Activated naive CD8-positive, alpha-beta T cell treated with anti-CD3 and anti-CD28 coated beads for 36 hours (primary cell): Measurements from ENCODE around the gene PAH. TPM values are rescaled to one million over a fixed set of nuclear protein-coding genes. Genes with fewer than 3 reads are reported as not detected.
"Not testable (repeated sequence)": the region's sequence is repeated elsewhere in the genome, so short reads cannot be mapped to it uniquely, and the experiment has no call there.

Experiments used
- DNase-seq: peaks from one replicate; pipeline ENCODE4 v3.0.0; 2021
- H3K27ac Mint-ChIP-seq: one replicate; pipeline ENCODE4 v1.8.0; 2022; ENCODE audit warnings: mild to moderate bottlenecking, moderate library complexity, mixed read lengths
- H3K27me3 Mint-ChIP-seq: one replicate; pipeline ENCODE4 v1.8.0; 2022; ENCODE audit warnings: mild to moderate bottlenecking, mixed read lengths
- H3K36me3 Mint-ChIP-seq: one replicate; pipeline ENCODE4 v1.8.0; 2021; ENCODE audit warnings: mild to moderate bottlenecking, mixed read lengths
- H3K4me1 Mint-ChIP-seq: one replicate; pipeline ENCODE4 v1.8.0; 2021; ENCODE audit warnings: mixed read lengths
- H3K4me3 Mint-ChIP-seq: one replicate; pipeline ENCODE4 v1.8.0; 2022; ENCODE audit warnings: mild to moderate bottlenecking, moderate library complexity, mixed read lengths
- H3K9me3 Mint-ChIP-seq: one replicate; pipeline ENCODE4 v1.8.0; 2022; ENCODE audit warnings: mixed read lengths
- total RNA-seq, 2 experiments: library from RNA; stranded (reverse); gene quantifications; one replicate each; pipeline ENCODE4 v1.2.3, GENCODE V29; 2021

The PAH gene
- total RNA-seq, 2 experiments from 2014 or later = not detected

DNA sequence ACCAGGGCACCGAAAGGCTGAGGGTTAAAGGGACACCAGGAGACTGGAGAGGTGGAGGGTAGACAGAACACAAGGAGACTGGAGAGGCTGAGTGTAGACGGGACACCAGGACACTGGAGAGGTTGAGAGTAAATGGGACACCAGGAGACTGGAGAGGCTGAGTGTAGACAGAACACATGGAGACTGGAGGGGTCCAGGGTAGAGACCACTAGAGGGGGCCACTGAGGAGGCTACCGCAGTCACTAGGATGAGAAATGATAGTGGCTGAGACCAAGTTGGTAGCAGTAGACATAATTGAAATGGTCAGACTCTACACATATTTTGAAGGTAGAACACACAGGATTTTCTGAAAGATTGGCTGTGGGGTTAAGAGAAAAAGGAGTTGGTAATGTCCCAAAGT, 68.2 kb downstream of the PAH start:
- Mint-ChIP-seq H3K27me3 (peaks cover 3% of the 10 kb centered on the region), H3K9me3 (no peaks in the 10 kb centered on the region), H3K4me1 (no peaks in the 10 kb centered on the region), H3K27ac (no peak overlapping the region), H3K36me3 (no peaks in the 10 kb centered on the region), H3K4me3 (no peak overlapping the region)
- DNase-seq = no peak

GRCh38 chr12:102847131-102847530, 69.9 kb downstream of the PAH start:
- H3K4me1 Mint-ChIP-seq = no peaks in the 10 kb centered on the region
- H3K36me3 Mint-ChIP-seq = no peaks in the 10 kb centered on the region
- H3K27me3 Mint-ChIP-seq = peaks cover 3% of the 10 kb centered on the region
- H3K9me3 Mint-ChIP-seq = no peaks in the 10 kb centered on the region
- no peak overlapping the region for H3K27ac Mint-ChIP-seq
- DNase-seq = no peak
- no peak overlapping the region for H3K4me3 Mint-ChIP-seq

GRCh38 chr12:102833687-102834441, 83.2 kb downstream of the PAH start:
- no peak overlapping the region for H3K27ac Mint-ChIP-seq
- H3K4me1 Mint-ChIP-seq = no peaks in the 10 kb centered on the region
- H3K27me3 Mint-ChIP-seq = no peaks in the 10 kb centered on the region
- no peak for DNase-seq
- no peaks in the 10 kb centered on the region for H3K36me3 Mint-ChIP-seq
- no peak overlapping the region for H3K4me3 Mint-ChIP-seq
- peaks cover 3% of the 10 kb centered on the region for H3K9me3 Mint-ChIP-seq

- not testable (repeated sequence) for H3K4me3 Mint-ChIP-seq, H3K27ac Mint-ChIP-seq, H3K27me3 Mint-ChIP-seq, H3K4me1 Mint-ChIP-seq, H3K36me3 Mint-ChIP-seq, H3K9me3 Mint-ChIP-seq, DNase-seq
Observed at GRCh38 chr12:102832826-102833225, 84.2 kb downstream of the PAH start.

- H3K36me3 Mint-ChIP-seq = no peaks in the 10 kb centered on the region
- H3K27me3 Mint-ChIP-seq = peaks cover 28% of the 10 kb centered on the region
- DNase-seq = no peak
- no peaks in the 10 kb centered on the region for H3K4me1 Mint-ChIP-seq
- peaks cover 4% of the 10 kb centered on the region for H3K9me3 Mint-ChIP-seq
- no peak overlapping the region for H3K4me3 Mint-ChIP-seq
- H3K27ac Mint-ChIP-seq = no peak overlapping the region
Observed at GRCh38 chr12:102824218-102824835, 92.7 kb downstream of the PAH start.

DNA sequence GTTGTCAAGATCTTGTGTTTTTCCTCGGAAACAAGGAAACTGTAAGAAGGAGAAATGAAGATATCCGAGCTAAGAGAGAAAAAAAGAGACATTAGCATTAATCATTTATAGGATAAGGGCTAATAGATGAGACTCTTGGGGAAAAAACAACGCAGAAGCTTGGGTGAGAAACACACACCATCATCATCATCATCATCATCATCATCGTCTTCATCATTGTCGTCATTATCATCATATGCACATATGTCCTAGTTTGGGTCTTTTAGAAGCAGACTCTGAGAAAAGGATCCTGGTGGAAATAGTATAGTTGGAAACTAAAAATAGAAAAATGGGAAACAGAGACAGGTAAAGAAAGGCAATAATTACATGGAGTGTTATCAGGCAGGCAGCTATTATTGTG, 95.9 kb downstream of the PAH start:
- no peaks in the 10 kb centered on the region for H3K4me1 Mint-ChIP-seq
- peaks cover 38% of the 10 kb centered on the region for H3K27me3 Mint-ChIP-seq
- H3K4me3 Mint-ChIP-seq = no peak overlapping the region
- H3K9me3 Mint-ChIP-seq = peaks cover 4% of the 10 kb centered on the region
- DNase-seq = no peak
- no peak overlapping the region for H3K27ac Mint-ChIP-seq
- no peaks in the 10 kb centered on the region for H3K36me3 Mint-ChIP-seq

- Mint-ChIP-seq H3K4me3 (no peak overlapping the region), H3K27ac (no peak overlapping the region), H3K27me3 (peaks cover 22% of the 10 kb centered on the region), H3K36me3 (no peaks in the 10 kb centered on the region), H3K4me1 (no peaks in the 10 kb centered on the region), H3K9me3 (no peaks in the 10 kb centered on the region)
- no peak for DNase-seq
Observed at GRCh38 chr12:102816816-102817434, 100.1 kb downstream of the PAH start.

GRCh38 chr12:102814691-102815367, 102.2 kb downstream of the PAH start:
- H3K4me3 Mint-ChIP-seq = no peak overlapping the region
- no peak overlapping the region for H3K27ac Mint-ChIP-seq
- H3K4me1 Mint-ChIP-seq = no peaks in the 10 kb centered on the region
- H3K36me3 Mint-ChIP-seq = no peaks in the 10 kb centered on the region
- no peaks in the 10 kb centered on the region for H3K9me3 Mint-ChIP-seq
- DNase-seq = no peak
- peaks cover 22% of the 10 kb centered on the region for H3K27me3 Mint-ChIP-seq

- H3K9me3 Mint-ChIP-seq = no peaks in the 10 kb centered on the region
- H3K4me1 Mint-ChIP-seq = no peaks in the 10 kb centered on the region
- no peak overlapping the region for H3K27ac Mint-ChIP-seq
- no peak overlapping the region for H3K4me3 Mint-ChIP-seq
- H3K36me3 Mint-ChIP-seq = no peaks in the 10 kb centered on the region
- peaks cover 16% of the 10 kb centered on the region for H3K27me3 Mint-ChIP-seq
- no peak for DNase-seq
Observed at GRCh38 chr12:102812344-102812743, 104.7 kb downstream of the PAH start.

DNA sequence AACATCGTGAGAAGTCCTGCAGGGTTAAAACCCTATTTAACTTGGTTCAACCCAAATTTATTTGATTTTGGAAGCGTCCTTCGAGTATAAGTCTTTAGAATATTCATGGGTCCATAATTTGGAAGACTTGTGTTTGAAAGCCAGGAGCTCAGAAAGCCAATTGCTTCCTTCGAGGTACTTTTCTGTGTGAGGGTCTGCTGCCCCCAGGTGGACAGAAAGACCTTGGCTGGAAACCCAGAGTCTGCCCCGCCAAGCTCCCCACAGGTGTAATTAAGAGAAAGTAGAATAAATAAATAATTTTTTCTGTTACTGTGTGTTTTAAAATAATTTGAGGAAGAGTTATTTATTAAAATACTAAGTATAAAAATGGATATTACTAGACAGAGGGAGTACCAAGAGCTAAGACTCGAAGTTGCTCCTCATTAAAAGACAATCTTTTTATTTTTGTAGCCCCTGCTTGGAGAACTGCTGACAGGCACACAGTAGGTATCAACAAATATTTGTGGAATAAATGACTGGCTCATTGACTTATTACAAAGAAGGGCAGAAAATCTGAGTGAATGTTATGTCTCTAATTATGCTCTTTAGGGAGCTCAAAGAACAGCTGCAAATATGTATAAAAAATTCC, 105.8 kb downstream of the PAH start:
- H3K9me3 Mint-ChIP-seq = no peaks in the 10 kb centered on the region
- no peaks in the 10 kb centered on the region for H3K36me3 Mint-ChIP-seq
- H3K4me1 Mint-ChIP-seq = no peaks in the 10 kb centered on the region
- peaks cover 12% of the 10 kb centered on the region for H3K27me3 Mint-ChIP-seq
- no peak overlapping the region for H3K27ac Mint-ChIP-seq
- DNase-seq = no peak
- no peak overlapping the region for H3K4me3 Mint-ChIP-seq

GRCh38 chr12:102808412-102808811, 108.6 kb downstream of the PAH start:
- H3K4me1 Mint-ChIP-seq = no peaks in the 10 kb centered on the region
- H3K9me3 Mint-ChIP-seq = no peaks in the 10 kb centered on the region
- no peak overlapping the region for H3K4me3 Mint-ChIP-seq
- H3K27me3 Mint-ChIP-seq = peaks cover 11% of the 10 kb centered on the region
- H3K36me3 Mint-ChIP-seq = no peaks in the 10 kb centered on the region
- no peak overlapping the region for H3K27ac Mint-ChIP-seq
- DNase-seq = no peak

DNA sequence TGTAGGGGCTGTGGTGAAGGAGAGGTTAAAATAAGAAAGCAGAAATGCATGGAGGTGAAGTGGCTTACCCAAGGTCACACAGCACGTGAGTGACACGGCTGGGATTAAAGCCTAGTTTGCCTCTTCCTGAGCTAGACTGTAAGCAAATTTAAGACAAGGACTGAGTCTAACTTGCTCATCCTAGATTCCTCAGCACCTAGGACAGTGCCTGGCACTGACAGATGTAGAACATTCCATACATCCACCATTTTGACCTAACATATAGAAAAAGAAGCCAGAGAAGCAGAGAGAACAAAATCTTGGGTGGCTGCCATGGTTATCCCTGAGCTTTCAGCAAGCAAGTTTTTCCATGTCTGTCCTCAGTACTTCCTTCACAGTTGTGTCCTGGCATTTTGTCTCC, 110.5 kb downstream of the PAH start:
- no peaks in the 10 kb centered on the region for H3K9me3 Mint-ChIP-seq
- H3K27ac Mint-ChIP-seq = no peak overlapping the region
- H3K27me3 Mint-ChIP-seq = peaks cover 8% of the 10 kb centered on the region
- no peak for DNase-seq
- H3K4me1 Mint-ChIP-seq = no peaks in the 10 kb centered on the region
- H3K36me3 Mint-ChIP-seq = no peaks in the 10 kb centered on the region
- H3K4me3 Mint-ChIP-seq = no peak overlapping the region

DNA sequence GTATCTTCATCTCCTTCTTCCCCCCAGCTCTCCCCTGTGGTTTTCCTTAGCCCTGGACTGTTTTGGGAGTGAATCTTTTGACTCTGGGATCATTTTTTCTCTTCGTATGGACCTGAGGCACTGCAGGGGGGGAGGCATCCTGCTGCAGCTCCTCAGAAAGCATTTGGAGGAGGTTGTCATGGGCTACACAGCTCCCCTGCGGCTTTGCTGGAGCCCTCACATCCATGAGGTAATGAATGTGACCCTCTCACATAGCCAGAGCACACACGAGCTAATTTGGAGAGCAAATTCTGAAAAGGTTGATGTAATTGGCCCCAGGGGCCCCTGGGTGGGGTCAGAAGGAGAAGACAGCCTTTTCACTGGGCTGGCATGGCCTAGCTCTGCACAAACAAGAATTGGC, 110.9 kb downstream of the PAH start:
- Mint-ChIP-seq H3K27me3 (peaks cover 8% of the 10 kb centered on the region), H3K27ac (no peak overlapping the region), H3K9me3 (no peaks in the 10 kb centered on the region), H3K4me3 (no peak overlapping the region), H3K36me3 (no peaks in the 10 kb centered on the region), H3K4me1 (no peaks in the 10 kb centered on the region)
- DNase-seq = no peak

GRCh38 chr12:102800565-102800964, 116.5 kb downstream of the PAH start:
- Mint-ChIP-seq H3K27ac (no peak overlapping the region), H3K27me3 (peaks cover 2% of the 10 kb centered on the region), H3K9me3 (peaks cover 1% of the 10 kb centered on the region), H3K4me3 (no peak overlapping the region), H3K4me1 (no peaks in the 10 kb centered on the region), H3K36me3 (no peaks in the 10 kb centered on the region)
- DNase-seq = no peak

- H3K4me3 Mint-ChIP-seq = no peak overlapping the region
- no peak for DNase-seq
- H3K4me1 Mint-ChIP-seq = no peaks in the 10 kb centered on the region
- no peaks in the 10 kb centered on the region for H3K36me3 Mint-ChIP-seq
- peaks cover 5% of the 10 kb centered on the region for H3K27me3 Mint-ChIP-seq
- no peak overlapping the region for H3K27ac Mint-ChIP-seq
- H3K9me3 Mint-ChIP-seq = peaks cover 1% of the 10 kb centered on the region
Observed at GRCh38 chr12:102799229-102799628, 117.8 kb downstream of the PAH start.
